Activated CD8-positive, alpha-beta T cell treated with anti-CD3 and anti-CD28 coated beads for 36 hours (primary cell): ENCODE results near the gene PIK3C2G. TPM values are rescaled to one million over a fixed set of nuclear protein-coding genes. Genes with fewer than 3 reads are reported as not detected.

Experiments
- ATAC-seq: fragments of 200-7000 bp; cut with Tn5 transposase; one replicate; pipeline ENCODE4 v1.10.0; 2021; ENCODE audit warnings: mild to moderate bottlenecking, moderate library complexity
- CTCF ChIA-PET: fragments of 350-600 bp; sonication (Branson Sonifier 250); formaldehyde crosslinking; loops from one replicate; lab custom pipeline; 2021; ENCODE audit warnings: antibody characterized with exemption; lab: Charles Lee
- POLR2A ChIA-PET: fragments of 350-600 bp; sonication (Branson Sonifier 250); formaldehyde crosslinking; loops from one replicate; lab custom pipeline; 2021; ENCODE audit warnings: antibody characterized with exemption; lab: Charles Lee
- DNase-seq: peaks from one replicate; pipeline ENCODE4 v3.0.0-alpha.2; 2020
- H3K27ac Mint-ChIP-seq: one replicate; pipeline ENCODE4 v1.8.0; 2021; ENCODE audit warnings: mild to moderate bottlenecking, mixed read lengths
- H3K27me3 Mint-ChIP-seq: one replicate; pipeline ENCODE4 v1.8.0; 2021; ENCODE audit warnings: mixed read lengths
- H3K36me3 Mint-ChIP-seq: one replicate; pipeline ENCODE4 v1.8.0; 2021; ENCODE audit warnings: low read depth, mixed read lengths
- H3K4me1 Mint-ChIP-seq: one replicate; pipeline ENCODE4 v1.8.0; 2021; ENCODE audit warnings: low read depth, mixed read lengths
- H3K4me3 Mint-ChIP-seq: one replicate; pipeline ENCODE4 v1.8.0; 2021; ENCODE audit warnings: mild to moderate bottlenecking, moderate library complexity, mixed read lengths
- H3K9me3 Mint-ChIP-seq: one replicate; pipeline ENCODE4 v1.8.0; 2021; ENCODE audit warnings: mixed read lengths
- CTCF ChIP-seq: fragments of 200-600 bp; IDR thresholded peaks from one replicate; pipeline ENCODE4 v1.8.0; 2022; ENCODE audit warnings: antibody characterized with exemption, mild to moderate bottlenecking
- intact Hi-C: fragments of 100-400 bp; cut with micrococcal nuclease; formaldehyde crosslinking; loops from one replicate; pipeline ENCODE4 v1.10.0; 2022
- total RNA-seq, 2 experiments: library from RNA; stranded (reverse); gene quantifications; one replicate each; pipeline ENCODE4 v1.2.3, GENCODE V29; 2021

Gene PIK3C2G
- total RNA-seq, 2 experiments from 2014 or later, result not detected

GRCh38 chr12:18224745-18225144 is 36.6 kb upstream of the PIK3C2G start:
- intact Hi-C loops, result loop anchor here (2.0 kb wide), 1 partner anchor 66 kb away; no protein-coding TSS in a partner anchor
- ChIA-PET POLR2A (no interaction called here), CTCF (interaction anchor here (0.7 to 1.2 kb wide), 2 partner anchors 85 to 204 kb away, joined by 3 read pairs; no protein-coding TSS in a partner anchor)
- Mint-ChIP-seq H3K27me3 (no peaks in the 10 kb centered on the region), H3K36me3 (no peaks in the 10 kb centered on the region), H3K27ac (no peak overlapping the region), H3K4me3 (no peak overlapping the region), H3K4me1 (no peaks in the 10 kb centered on the region), H3K9me3 (peaks cover 2% of the 10 kb centered on the region)
- ATAC-seq (no peak), DNase-seq (no peak)
- TF ChIP-seq CTCF, result no peak

- no peak for TF ChIP-seq CTCF
- ATAC-seq (no peak), DNase-seq (no peak)
- no peaks in the 10 kb centered on the region for H3K27me3 Mint-ChIP-seq
- H3K9me3 Mint-ChIP-seq, result peaks cover 8% of the 10 kb centered on the region
- H3K4me1 Mint-ChIP-seq, result no peaks in the 10 kb centered on the region
- ChIA-PET POLR2A (no interaction called here), CTCF (no interaction called here)
- H3K4me3 Mint-ChIP-seq, result no peak overlapping the region
- intact Hi-C loops, result no loop called here
- H3K27ac Mint-ChIP-seq, result no peak overlapping the region
- H3K36me3 Mint-ChIP-seq, result no peaks in the 10 kb centered on the region
Observed at GRCh38 chr12:18239526-18239925, 21.8 kb upstream of the PIK3C2G start.

GRCh38 chr12:18242380-18243089 is 18.8 kb upstream of the PIK3C2G start:
- no peaks in the 10 kb centered on the region for H3K27me3 Mint-ChIP-seq
- no peaks in the 10 kb centered on the region for H3K36me3 Mint-ChIP-seq
- no peak overlapping the region for H3K4me3 Mint-ChIP-seq
- POLR2A ChIA-PET, result no interaction called here
- CTCF ChIA-PET, result no interaction called here
- no peak for TF ChIP-seq CTCF
- DNase-seq (no peak), ATAC-seq (no peak)
- H3K27ac Mint-ChIP-seq, result no peak overlapping the region
- intact Hi-C loops, result loop anchor here (10.0 kb wide), 1 partner anchor 942 kb away; no protein-coding TSS in a partner anchor
- peaks cover 4% of the 10 kb centered on the region for H3K9me3 Mint-ChIP-seq
- H3K4me1 Mint-ChIP-seq, result no peaks in the 10 kb centered on the region

GRCh38 chr12:18243238-18243637 is 18.1 kb upstream of the PIK3C2G start:
- ChIA-PET CTCF (no interaction called here), POLR2A (no interaction called here)
- no peak for TF ChIP-seq CTCF
- Mint-ChIP-seq H3K4me1 (no peaks in the 10 kb centered on the region), H3K27me3 (no peaks in the 10 kb centered on the region), H3K36me3 (no peaks in the 10 kb centered on the region), H3K9me3 (peaks cover 2% of the 10 kb centered on the region), H3K27ac (no peak overlapping the region), H3K4me3 (no peak overlapping the region)
- DNase-seq (no peak), ATAC-seq (no peak)
- intact Hi-C loops, result loop anchor here (10.0 kb wide), 1 partner anchor 942 kb away; no protein-coding TSS in a partner anchor

- no peaks in the 10 kb centered on the region for H3K36me3 Mint-ChIP-seq
- ChIA-PET POLR2A (no interaction called here), CTCF (interaction anchor here (0.9 kb wide), 1 partner anchor 940 kb away, joined by 3 read pairs; no protein-coding TSS in a partner anchor)
- H3K4me1 Mint-ChIP-seq, result no peaks in the 10 kb centered on the region
- no peak overlapping the region for H3K4me3 Mint-ChIP-seq
- H3K9me3 Mint-ChIP-seq, result no peaks in the 10 kb centered on the region
- TF ChIP-seq CTCF, result no peak
- ATAC-seq (no peak), DNase-seq (no peak)
- no peaks in the 10 kb centered on the region for H3K27me3 Mint-ChIP-seq
- no peak overlapping the region for H3K27ac Mint-ChIP-seq
- intact Hi-C loops, result loop anchor here (10.0 kb wide), 1 partner anchor 939 kb away; no protein-coding TSS in a partner anchor
Observed at GRCh38 chr12:18246066-18246465, 15.3 kb upstream of the PIK3C2G start.
